GM21423 (cell line): ENCODE measurements around the gene MINDY4.

ENCODE experiments used
- ATAC-seq: cut with Tn5 transposase; IDR thresholded peaks from one replicate; pipeline ENCODE4 v1.9.1; 2021; ENCODE audit warnings: mild to moderate bottlenecking, moderate library complexity; ENCODE audit not compliant: unreplicated experiment

Gene MINDY4

GRCh38 chr7:30850426-30850825 lies 79.2 kb downstream of the MINDY4 start:
- ATAC-seq = no peak

GRCh38 chr7:30851651-30852307 lies 80.6 kb downstream of the MINDY4 start:
- no peak for ATAC-seq

GRCh38 chr7:30852308-30852684 lies 81.1 kb downstream of the MINDY4 start:
- ATAC-seq = no peak

- ATAC-seq = no peak
These were observed 81.6 kb downstream of the MINDY4 start for GRCh38 chr7:30852744-30853288.

- ATAC-seq = no peak
These were observed 82.4 kb downstream of the MINDY4 start for GRCh38 chr7:30853576-30853975.

GRCh38 chr7:30855936-30856335 lies 84.7 kb downstream of the MINDY4 start:
- no peak for ATAC-seq

GRCh38 chr7:30858576-30858975 lies 87.4 kb downstream of the MINDY4 start:
- ATAC-seq = no peak

- no peak for ATAC-seq
These were observed 88.2 kb downstream of the MINDY4 start for GRCh38 chr7:30859202-30859939.

- ATAC-seq = no peak
These were observed 88.8 kb downstream of the MINDY4 start for GRCh38 chr7:30859940-30860496.

DNA sequence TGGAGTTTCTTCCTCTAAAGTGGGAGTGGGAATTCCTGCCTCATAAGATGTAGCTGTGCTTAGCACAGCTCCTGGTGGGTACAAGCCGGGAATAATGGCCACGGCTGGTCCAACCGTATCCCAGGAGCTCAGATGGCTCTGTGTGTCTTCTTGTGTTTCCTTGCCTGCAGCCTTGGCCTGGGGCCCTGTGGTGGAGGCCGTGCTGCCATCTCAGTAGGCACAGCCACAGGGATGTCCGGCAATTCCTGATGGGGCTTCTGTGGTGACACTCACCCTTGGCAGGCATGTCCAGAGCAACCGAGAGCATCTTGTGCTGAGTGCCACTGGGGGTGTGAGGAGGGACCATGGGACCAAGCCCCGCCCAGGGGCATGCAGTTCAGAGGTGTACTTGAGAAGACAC lies 90.4 kb downstream of the MINDY4 start:
- no peak for ATAC-seq

GRCh38 chr7:30862995-30863705 lies 91.9 kb downstream of the MINDY4 start:
- no peak for ATAC-seq

GRCh38 chr7:30863706-30864035 lies 92.5 kb downstream of the MINDY4 start:
- no peak for ATAC-seq

GRCh38 chr7:30864101-30864500 lies 92.9 kb downstream of the MINDY4 start:
- no peak for ATAC-seq

- ATAC-seq = no peak
These were observed 93.9 kb downstream of the MINDY4 start for GRCh38 chr7:30865076-30865475.

GRCh38 chr7:30865821-30866220 lies 94.6 kb downstream of the MINDY4 start:
- ATAC-seq = no peak

GRCh38 chr7:30866939-30867338 lies 95.7 kb downstream of the MINDY4 start:
- no peak for ATAC-seq

GRCh38 chr7:30867483-30867882 lies 96.3 kb downstream of the MINDY4 start:
- ATAC-seq = no peak

GRCh38 chr7:30869794-30870611 lies 98.8 kb downstream of the MINDY4 start:
- no peak for ATAC-seq

GRCh38 chr7:30870821-30871518 lies 99.8 kb downstream of the MINDY4 start:
- no peak for ATAC-seq

DNA sequence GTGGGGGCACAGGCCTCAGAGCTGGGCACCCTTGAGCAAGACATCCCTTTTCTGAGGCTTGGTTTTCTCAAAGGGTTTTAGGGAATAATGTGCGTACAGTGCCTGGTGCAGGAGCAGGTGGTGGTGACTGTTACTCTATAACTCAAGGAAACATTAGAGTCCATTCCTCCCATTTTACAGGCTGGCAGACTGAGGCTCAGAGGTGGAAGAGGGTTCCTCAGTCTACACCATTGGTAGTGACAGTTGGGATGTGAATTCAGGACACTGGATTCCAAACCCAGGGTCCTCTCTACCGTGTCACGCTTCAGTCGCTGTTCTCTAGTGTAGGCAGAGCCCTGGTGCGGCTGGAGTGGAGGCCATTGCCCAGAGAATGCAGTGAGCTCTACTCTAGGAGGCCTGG lies 100.4 kb downstream of the MINDY4 start:
- no peak for ATAC-seq
